K562 (cell line): Measurements from ENCODE around the gene CSF3. TPM values are rescaled to one million over a fixed set of nuclear protein-coding genes. Genes with fewer than 3 reads are reported as not detected.

Experiments
- ATAC-seq: fragments of 200-7000 bp; cut with Tn5 transposase; 3 replicates; pipeline ENCODE4 v1.9.1; 2020; ENCODE audit warnings: moderate library complexity
- BruUV-seq: library from RNA; stranded (reverse); fragments of 400-500 nt; replicated peaks from 2 replicates; lab custom pipeline; 2021; lab: Mats Ljungman, UMichigan
- CTCF ChIA-PET: fragments of 300-600 bp; formaldehyde crosslinking; extraction: SDS; loops from one replicate; lab custom pipeline; 2021; ENCODE audit warnings: low intra/inter-chr PET ratio; lab: Yijun Ruan, JAX
- POLR2A ChIA-PET: fragments of 300-600, 350-650 bp; sonication (Branson Sonifier 250); formaldehyde crosslinking; extraction: SDS; loops from one replicate; lab custom pipeline; 2021; ENCODE audit warnings: antibody characterized with exemption, inconsistent platforms; lab: Yijun Ruan, JAX
- DNase-seq, 4 experiments: peaks; one replicate each; pipeline versions ENCODE4 v3.0.0 to v3.0.0-alpha.2; 2011 to 2018; ENCODE audit warnings: low spot score in 3 of 4, mixed read lengths in 3 of 4; ENCODE audit errors: extremely low read depth in 1 of 4
- FAIRE-seq: peaks from 2 replicates; lab custom pipeline; 2011; peaks lifted over from hg19 to GRCh38; lab: Jason Lieb, UNC
- H2AFZ ChIP-seq: 2 replicates; pipeline ENCODE4 v1.6.0; 2011; ENCODE audit warnings: low read depth, low read length, control low read depth, inconsistent platforms
- H3K27ac ChIP-seq: fragments of 200-600 bp; 3 replicates; pipeline ENCODE4 v1.8.0; 2011; ENCODE audit warnings: low read depth, mild to moderate bottlenecking, control low read depth, inconsistent platforms, low read length, moderate library complexity, mixed read lengths; ENCODE audit errors: extremely low read depth
- H3K27me3 ChIP-seq, 2 experiments: fragments of 300-600 bp in 1 of 2; 2 replicates in 1 of 2; 3 replicates in 1 of 2; pipeline versions ENCODE4 v1.6.0 to v1.8.0; 2011; ENCODE audit warnings: inconsistent platforms in 2 of 2, low read length in 2 of 2, mild to moderate bottlenecking in 1 of 2, mixed read lengths in 1 of 2, moderate library complexity in 1 of 2; ENCODE audit not compliant: control insufficient read depth in 2 of 2, insufficient read depth in 2 of 2
- H3K36me3 ChIP-seq: fragments of 300-600 bp; 3 replicates; pipeline ENCODE4 v1.8.0; 2011; ENCODE audit warnings: mild to moderate bottlenecking, low read length, inconsistent platforms; ENCODE audit not compliant: control insufficient read depth, insufficient read depth
- H3K4me1 ChIP-seq, 2 experiments: fragments of 200-600 bp in 1 of 2; replicated peaks in 1 of 2; 2 replicates in 1 of 2; 3 replicates in 1 of 2; pipeline versions ENCODE4 v1.5.1 to v1.8.0; 2011; ENCODE audit warnings: inconsistent platforms in 2 of 2, low read length in 2 of 2, mild to moderate bottlenecking in 1 of 2, mixed read lengths in 1 of 2, moderate library complexity in 1 of 2; ENCODE audit not compliant: control insufficient read depth in 2 of 2, insufficient read depth in 2 of 2
- H3K4me2 ChIP-seq: 2 replicates; pipeline ENCODE4 v1.6.1; 2011; ENCODE audit warnings: low read length, control low read depth, inconsistent platforms, mixed read lengths; ENCODE audit not compliant: insufficient read depth
- H3K4me3 ChIP-seq: fragments of 200-600 bp; sonication (generic), shearing (Covaris generic); 2 replicates; pipeline ENCODE4 v1.5.1; 2016; ENCODE audit warnings: control low read depth, inconsistent platforms
- H3K79me2 ChIP-seq: fragments of 200-600 bp; 3 replicates; pipeline ENCODE4 v1.8.0; 2011; ENCODE audit warnings: low read length, inconsistent platforms; ENCODE audit not compliant: control insufficient read depth, insufficient read depth
- H3K9ac ChIP-seq, 2 experiments: 2 replicates each; pipeline versions ENCODE4 v1.6.0 to v1.6.1; 2011; ENCODE audit warnings: low read depth in 2 of 2, low read length in 2 of 2, control low read depth in 1 of 2, inconsistent platforms in 1 of 2, mild to moderate bottlenecking in 1 of 2, mixed read lengths in 1 of 2; ENCODE audit not compliant: insufficient read depth in 1 of 2
- H3K9me1 ChIP-seq: one replicate; pipeline ENCODE4 v1.6.0; 2011; ENCODE audit warnings: inconsistent platforms, mild to moderate bottlenecking, low read length, moderate library complexity; ENCODE audit not compliant: control insufficient read depth, insufficient read depth
- H3K9me3 ChIP-seq: replicated peaks from 2 replicates; pipeline ENCODE4 v1.5.1; 2011; ENCODE audit warnings: low read depth, low read length, inconsistent platforms; ENCODE audit not compliant: control insufficient read depth, insufficient read depth
- H4K20me1 ChIP-seq: replicated peaks from 2 replicates; pipeline ENCODE4 v1.6.1; 2011; ENCODE audit warnings: low read length, inconsistent platforms, mixed read lengths; ENCODE audit not compliant: control insufficient read depth, insufficient read depth
- DDX20 ChIP-seq: fragments of 450-650 bp; IDR thresholded peaks from 2 replicates; pipeline ENCODE4 v1.6.1; 2016; ENCODE audit warnings: missing genetic modification characterization, low read depth, mild to moderate bottlenecking, missing compliant biosample characterization, moderate library complexity
- ETV6 ChIP-seq, 3 experiments: fragments of 150-350 bp in 1 of 3; sonication (generic) in 1 of 3; formaldehyde crosslinking in 1 of 3; IDR thresholded peaks; 2 replicates each; pipeline versions ENCODE4 v1.6.1 to v1.8.0; 2014 to 2022; ENCODE audit warnings: borderline replicate concordance in 2 of 3, low read depth in 2 of 3, antibody characterized with exemption in 1 of 3, low read length in 1 of 3, mild to moderate bottlenecking in 1 of 3, missing genetic modification reagents in 1 of 3
- IRF2 ChIP-seq: sonication (generic); formaldehyde crosslinking; IDR thresholded peaks from 2 replicates; pipeline ENCODE4 v1.8.1; 2022; ENCODE audit warnings: mild to moderate bottlenecking, missing genetic modification reagents
- NCOR1 ChIP-seq: fragments of 450-650 bp; IDR thresholded peaks from 2 replicates; pipeline ENCODE4 v1.6.1; 2016; ENCODE audit warnings: mild to moderate bottlenecking, moderate library complexity
- OTX1 ChIP-seq: fragments of 450-650 bp; formaldehyde crosslinking; IDR thresholded peaks from 2 replicates; pipeline ENCODE4 v1.4.0; 2022; ENCODE audit warnings: mild to moderate bottlenecking
- RBM22 ChIP-seq: fragments of 200-400 bp; formaldehyde crosslinking; IDR thresholded peaks from 2 replicates; pipeline ENCODE4 v1.6.1; 2018; ENCODE audit warnings: low read length, low read depth; ENCODE audit not compliant: poor library complexity, severe bottlenecking
- RFX7 ChIP-seq: fragments of 250-450 bp; sonication (Bioruptor Pico); IDR thresholded peaks from 2 replicates; pipeline ENCODE4 v1.5.1; 2021; ENCODE audit warnings: mild to moderate bottlenecking
- SMARCE1 ChIP-seq: fragments of 450-650 bp; IDR thresholded peaks from 2 replicates; pipeline ENCODE4 v1.7.1; 2016; ENCODE audit warnings: mild to moderate bottlenecking
- TAF15 ChIP-seq: fragments of 200-400 bp; formaldehyde crosslinking; IDR thresholded peaks from 2 replicates; pipeline ENCODE4 v1.6.1; 2017; ENCODE audit warnings: mild to moderate bottlenecking, low read depth, low read length, moderate library complexity
- TBL1XR1 ChIP-seq, 2 experiments: IDR thresholded peaks; 2 replicates each; pipeline ENCODE4 v1.6.1; 2012; ENCODE audit warnings: improper control_type of control experiment in 2 of 2, low read length in 2 of 2, mild to moderate bottlenecking in 1 of 2
- ZNF232 ChIP-seq: sonication (generic); formaldehyde crosslinking; IDR thresholded peaks from 2 replicates; pipeline ENCODE4 v1.8.0; 2022; ENCODE audit warnings: mild to moderate bottlenecking, missing genetic modification reagents
- ZNF668 ChIP-seq: fragments of 250-450 bp; sonication (Bioruptor Pico); IDR thresholded peaks from 2 replicates; pipeline ENCODE4 v1.8.0; 2022; ENCODE audit warnings: mild to moderate bottlenecking, inconsistent platforms
- WGBS: fragments of 100-300 bp; shearing (Covaris generic); methylation state at CpG from one replicate; pipeline ENCODE4 v1.1.6; 2016; ENCODE audit warnings: low coverage, mixed read lengths; ENCODE audit not compliant: insufficient coverage; ENCODE audit errors: missing lambda C conversion rate; 5-methylcytosine and 5-hydroxymethylcytosine counted together
- in situ Hi-C: fragments of 300-500 bp; cut with MboI; formaldehyde crosslinking; loops from 4 replicates; pipeline ENCODE4 v1.15.0; 2018; ENCODE audit warnings: inconsistent platforms, mixed read lengths
- intact Hi-C: fragments of 100-400 bp; cut with micrococcal nuclease; formaldehyde crosslinking; loops from 2 replicates; pipeline ENCODE4 v1.14.2; 2022
- polyA plus RNA-seq, 8 experiments: library from polyadenylated mRNA; depleted of rRNA in 4 of 8; stranded (reverse) in 5 of 8; unstranded in 3 of 8; fragments of >200 nt; fragmentation: Nextera tagmentation in 2 of 8; fragmentation: Illumina TruSeq in 1 of 8; extraction: Ambion mirVana in 2 of 8; extraction: Trizol in 1 of 8; gene quantifications; 2 replicates each; pipeline versions ENCODE4 v1.2.1 to v1.2.3, GENCODE V29; 2011 to 2014; ENCODE audit warnings: inconsistent platforms in 1 of 8, missing spikeins in 1 of 8
- total RNA-seq, 7 experiments: library from RNA; depleted of rRNA in 6 of 7; stranded (reverse); fragments of >200 nt in 6 of 7; fragmentation: Illumina TruSeq in 2 of 7; extraction: Trizol in 2 of 7; gene quantifications; 2 replicates each; pipeline versions ENCODE4 v1.2.1 to v1.2.3, GENCODE V29; 2011 to 2021; ENCODE audit warnings: low replicate concordance in 1 of 7
- TF ChIP-seq, protein P1 (sequence below): IDR thresholded peaks from 3 replicates; pipeline ENCODE4 v1.6.1; 2011; ENCODE audit warnings: borderline replicate concordance, mild to moderate bottlenecking, moderate library complexity; ENCODE audit not compliant: insufficient read length; ENCODE audit errors: extremely low read depth
- TF ChIP-seq, protein P2 (sequence below): fragments of 250-450 bp; sonication (Bioruptor Pico); IDR thresholded peaks from 2 replicates; pipeline ENCODE4 v1.9.0; 2021; ENCODE audit warnings: mild to moderate bottlenecking
- TF ChIP-seq, protein P3 (sequence below): IDR thresholded peaks from 2 replicates; pipeline ENCODE4 v1.6.1; 2014; ENCODE audit warnings: antibody characterized with exemption

CSF3 gene
- total and polyA plus RNA-seq, 9 of the 15 experiments (the other 6 are each of a cell fraction or from before 2014, with no cell fraction given) = 0.19 TPM; not detected in 8

DNA sequence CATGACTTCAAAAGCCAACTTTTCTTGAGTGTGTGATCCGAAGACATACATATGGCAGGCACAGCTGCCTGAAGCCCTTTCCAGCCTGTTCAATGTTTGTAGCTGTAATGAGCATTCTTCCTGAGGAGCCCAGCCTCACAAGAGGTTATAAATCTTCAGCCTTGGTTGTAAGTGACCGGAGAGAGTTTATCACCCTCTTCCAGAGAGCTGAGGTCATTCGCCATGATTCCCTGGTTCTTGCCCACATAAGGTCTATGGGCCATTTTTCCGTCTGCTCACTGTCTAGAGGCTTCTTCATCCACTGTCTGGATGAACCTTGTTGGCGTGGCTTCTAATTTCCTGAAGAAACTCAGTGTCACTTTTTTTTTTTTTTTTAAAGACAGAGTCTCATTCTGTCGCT is 9.7 kb upstream of the CSF3 start:
- Histone ChIP-seq H3K27ac (peak overlapping the region; percentile 29; the same call in 2 of the 3 replicates), H3K4me1 (peaks cover 3 to 7% of the 10 kb centered on the region in 2 experiments; a peak in 3 of 5 replicates), H3K9me3 (no peaks in the 10 kb centered on the region), H3K27me3 (no peaks in the 10 kb centered on the region), H3K36me3 (no peaks in the 10 kb centered on the region), H3K9me1 (no peaks in the 10 kb centered on the region), H3K79me2 (no peaks in the 10 kb centered on the region), H4K20me1 (no peaks in the 10 kb centered on the region), H3K4me2 (peak overlapping the region; percentile 23), H3K9ac (no peak overlapping the region; a peak in 1 of 4 replicates), H2AFZ (0 out of 2 replicates have a peak overlapping the region, but pooled peaks have one; percentile 25), H3K4me3 (no peak overlapping the region)
- FAIRE-seq (peak; percentile 89), DNase-seq (peak in 2 of 4 experiments; percentile 65 to 78), ATAC-seq (peak; percentile 91)
- CTCF ChIA-PET = interaction anchor here (0.7 kb wide), 1 partner anchor 25 kb away, joined by 6 read pairs; no protein-coding TSS in a partner anchor
- 7% methylated on average over 5 of the region's 6 CpGs for WGBS
- in situ Hi-C loops = loop anchor here (25.0 kb wide), 1 partner anchor 282 kb away; the partner anchor contains the start of gene CDC6
- no TSS peak for BruUV-seq
- intact Hi-C loops = no loop called here
- POLR2A ChIA-PET = interaction anchor here (1.0 to 1.7 kb wide), 3 partner anchors 9 to 107 kb away, joined by 3 to 7 read pairs (median 4); no protein-coding TSS in a partner anchor
- TF ChIP-seq RBM22 (no peak), TBL1XR1 (IDR thresholded peaks at IDR 0.05; ENCODE audit: low read length in 2 of 2) (0 out of 4 replicates have a peak, but pooled peaks of 1 of the 2 experiments have one; percentile 24), ZNF668 (no peak), ETV6 (IDR thresholded peaks at IDR 0.05; ENCODE audit: borderline replicate concordance in 1 of 2, low read depth in 2 of 2, low read length in 1 of 2) (no peak), ETV6 (CRISPR knock-in tag; IDR thresholded peaks at IDR 0.05; ENCODE audit: borderline replicate concordance) (no peak), NCOR1 (peak; percentile 59), RFX7 (no peak), IRF2 (CRISPR knock-in tag) (no peak), OTX1 (no peak), ZNF232 (no peak), DDX20 (tag) (no peak), SMARCE1 (no peak), TAF15 (no peak)
- TF ChIP-seq, protein P1, sequence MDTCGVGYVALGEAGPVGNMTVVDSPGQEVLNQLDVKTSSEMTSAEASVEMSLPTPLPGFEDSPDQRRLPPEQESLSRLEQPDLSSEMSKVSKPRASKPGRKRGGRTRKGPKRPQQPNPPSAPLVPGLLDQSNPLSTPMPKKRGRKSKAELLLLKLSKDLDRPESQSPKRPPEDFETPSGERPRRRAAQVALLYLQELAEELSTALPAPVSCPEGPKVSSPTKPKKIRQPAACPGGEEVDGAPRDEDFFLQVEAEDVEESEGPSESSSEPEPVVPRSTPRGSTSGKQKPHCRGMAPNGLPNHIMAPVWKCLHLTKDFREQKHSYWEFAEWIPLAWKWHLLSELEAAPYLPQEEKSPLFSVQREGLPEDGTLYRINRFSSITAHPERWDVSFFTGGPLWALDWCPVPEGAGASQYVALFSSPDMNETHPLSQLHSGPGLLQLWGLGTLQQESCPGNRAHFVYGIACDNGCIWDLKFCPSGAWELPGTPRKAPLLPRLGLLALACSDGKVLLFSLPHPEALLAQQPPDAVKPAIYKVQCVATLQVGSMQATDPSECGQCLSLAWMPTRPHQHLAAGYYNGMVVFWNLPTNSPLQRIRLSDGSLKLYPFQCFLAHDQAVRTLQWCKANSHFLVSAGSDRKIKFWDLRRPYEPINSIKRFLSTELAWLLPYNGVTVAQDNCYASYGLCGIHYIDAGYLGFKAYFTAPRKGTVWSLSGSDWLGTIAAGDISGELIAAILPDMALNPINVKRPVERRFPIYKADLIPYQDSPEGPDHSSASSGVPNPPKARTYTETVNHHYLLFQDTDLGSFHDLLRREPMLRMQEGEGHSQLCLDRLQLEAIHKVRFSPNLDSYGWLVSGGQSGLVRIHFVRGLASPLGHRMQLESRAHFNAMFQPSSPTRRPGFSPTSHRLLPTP = no peak
- TF ChIP-seq, protein P2, sequence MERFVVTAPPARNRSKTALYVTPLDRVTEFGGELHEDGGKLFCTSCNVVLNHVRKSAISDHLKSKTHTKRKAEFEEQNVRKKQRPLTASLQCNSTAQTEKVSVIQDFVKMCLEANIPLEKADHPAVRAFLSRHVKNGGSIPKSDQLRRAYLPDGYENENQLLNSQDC (CRISPR knock-in tag) = no peak
- TF ChIP-seq, protein P3, sequence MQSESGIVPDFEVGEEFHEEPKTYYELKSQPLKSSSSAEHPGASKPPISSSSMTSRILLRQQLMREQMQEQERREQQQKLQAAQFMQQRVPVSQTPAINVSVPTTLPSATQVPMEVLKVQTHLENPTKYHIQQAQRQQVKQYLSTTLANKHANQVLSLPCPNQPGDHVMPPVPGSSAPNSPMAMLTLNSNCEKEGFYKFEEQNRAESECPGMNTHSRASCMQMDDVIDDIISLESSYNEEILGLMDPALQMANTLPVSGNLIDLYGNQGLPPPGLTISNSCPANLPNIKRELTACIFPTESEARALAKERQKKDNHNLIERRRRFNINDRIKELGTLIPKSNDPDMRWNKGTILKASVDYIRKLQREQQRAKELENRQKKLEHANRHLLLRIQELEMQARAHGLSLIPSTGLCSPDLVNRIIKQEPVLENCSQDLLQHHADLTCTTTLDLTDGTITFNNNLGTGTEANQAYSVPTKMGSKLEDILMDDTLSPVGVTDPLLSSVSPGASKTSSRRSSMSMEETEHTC = no peak
